Dedifferentiated amniotic fluid mesenchymal stem cell (primary cell): ENCODE data around the gene INPP5F.
"Not testable (repeated sequence)": the region's sequence is repeated elsewhere in the genome, so short reads cannot be mapped to it uniquely, and the experiment has no call there.

Experiments
- DNase-seq: peaks from one replicate; pipeline ENCODE4 v3.0.0-alpha.2; 2016; ENCODE audit errors: extremely low spot score

The INPP5F gene

DNA sequence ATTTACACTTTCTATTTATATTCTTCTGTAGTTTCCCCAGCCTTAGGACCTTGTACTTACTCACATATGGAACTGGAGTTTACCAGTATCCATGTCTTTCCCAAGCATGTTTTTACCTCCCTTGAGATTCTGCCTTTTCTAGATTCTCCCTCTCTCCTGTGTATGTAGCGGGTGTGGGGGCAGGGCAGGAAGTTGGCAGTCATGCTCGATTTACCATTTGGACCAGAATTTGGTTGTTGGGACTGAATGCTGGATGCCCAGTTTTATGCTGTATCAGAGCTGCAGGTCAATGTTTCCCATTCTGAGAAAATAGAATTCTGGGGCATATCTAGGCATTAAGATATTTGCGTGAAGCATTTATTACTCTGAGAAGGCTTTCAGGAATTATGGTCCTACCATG, 14.2 kb downstream of the INPP5F start:
- no peak for DNase-seq

DNA sequence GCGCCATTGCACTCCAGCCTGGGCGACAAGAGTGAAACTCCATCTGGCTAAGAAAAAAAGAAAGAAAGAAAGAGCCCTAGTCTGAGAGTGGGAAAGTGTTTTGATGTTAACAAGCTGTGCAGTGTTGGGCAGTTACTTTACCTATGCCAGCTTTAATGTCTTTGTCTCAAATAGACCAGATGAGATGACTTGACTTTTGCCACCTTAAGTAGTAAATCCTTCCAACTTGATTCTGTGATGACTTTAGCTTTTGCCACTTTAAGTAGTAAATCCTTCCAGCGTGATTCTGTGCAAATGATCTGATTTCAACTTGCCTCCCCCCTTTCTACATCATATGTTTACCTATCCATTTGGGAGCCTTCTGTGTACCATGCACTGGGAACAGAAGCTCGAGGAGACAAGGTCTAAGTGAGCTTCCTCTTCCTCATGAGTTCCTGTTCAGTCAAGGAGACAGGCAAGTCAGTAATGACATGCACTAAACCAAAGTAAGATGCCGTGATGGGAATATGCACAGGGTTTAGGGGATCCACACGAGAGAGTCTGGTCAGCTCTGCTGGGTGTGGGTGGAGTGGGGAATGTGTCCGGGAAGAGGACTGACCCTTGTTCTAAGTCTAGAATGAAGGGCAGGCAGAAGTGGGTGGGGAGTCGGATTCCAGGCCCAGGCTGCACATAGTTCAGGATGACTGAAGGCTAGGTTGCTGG, 17.2 kb downstream of the INPP5F start:
- no peak for DNase-seq

DNA sequence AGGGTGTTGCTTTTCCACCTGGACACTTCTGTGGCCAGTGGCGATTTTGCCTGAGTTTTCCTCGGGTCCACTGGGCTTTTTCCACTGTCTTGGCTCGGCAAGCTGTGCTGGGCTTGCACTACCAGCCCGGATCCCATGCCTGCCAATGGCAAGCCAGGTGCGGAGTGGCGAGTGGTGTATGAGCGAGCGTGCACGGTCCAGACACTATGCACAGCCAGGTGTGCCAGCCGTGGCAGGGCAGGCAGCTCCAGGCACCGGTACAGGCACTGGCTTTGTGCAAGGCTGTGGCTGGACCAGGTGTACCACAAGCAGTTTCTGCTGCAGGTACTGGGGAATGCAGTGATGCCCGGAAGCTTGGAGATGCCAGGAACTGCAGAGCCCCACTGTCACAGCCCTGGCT, 22.1 kb downstream of the INPP5F start:
- DNase-seq = no peak

DNA sequence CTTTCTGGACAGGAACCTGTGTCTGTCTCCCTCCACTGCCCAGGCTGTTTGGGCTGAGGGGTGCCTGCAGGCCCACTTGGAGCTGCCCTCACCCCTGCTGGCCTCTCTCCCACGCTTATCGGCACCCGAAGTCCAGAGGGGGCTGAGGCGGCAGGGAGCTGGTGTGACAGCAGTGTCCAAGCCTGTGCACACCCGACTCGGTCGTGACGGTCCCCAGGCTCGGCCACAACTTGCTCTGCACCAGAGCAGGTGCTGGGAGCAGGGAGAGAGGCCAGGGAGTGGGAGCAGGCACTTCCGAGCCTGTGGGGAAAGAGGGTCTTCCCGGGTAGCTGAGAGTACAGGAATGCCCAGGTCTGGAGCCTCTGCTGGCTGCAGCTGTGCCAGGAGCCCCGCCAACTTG, 23.0 kb downstream of the INPP5F start:
- no peak for DNase-seq

DNA sequence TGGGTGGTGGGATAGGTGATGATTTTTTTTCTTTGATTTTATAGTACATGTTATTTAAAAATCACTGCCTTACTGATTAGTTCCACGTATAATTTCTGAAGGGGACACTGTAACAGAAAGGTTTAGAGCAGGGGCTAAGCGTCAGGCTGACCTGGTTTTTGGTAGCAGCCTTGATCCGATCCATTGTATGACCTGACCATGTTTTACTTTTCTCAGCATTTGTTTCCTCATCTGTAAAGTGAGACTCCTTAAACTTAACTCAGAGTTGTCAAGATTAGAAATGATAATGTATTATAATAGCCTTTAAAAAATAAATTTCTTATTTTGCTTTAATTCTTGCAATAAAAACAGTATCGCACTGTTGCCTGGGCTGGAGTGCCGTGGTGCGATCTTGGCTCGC, 23.6 kb downstream of the INPP5F start:
- DNase-seq = no peak

DNA sequence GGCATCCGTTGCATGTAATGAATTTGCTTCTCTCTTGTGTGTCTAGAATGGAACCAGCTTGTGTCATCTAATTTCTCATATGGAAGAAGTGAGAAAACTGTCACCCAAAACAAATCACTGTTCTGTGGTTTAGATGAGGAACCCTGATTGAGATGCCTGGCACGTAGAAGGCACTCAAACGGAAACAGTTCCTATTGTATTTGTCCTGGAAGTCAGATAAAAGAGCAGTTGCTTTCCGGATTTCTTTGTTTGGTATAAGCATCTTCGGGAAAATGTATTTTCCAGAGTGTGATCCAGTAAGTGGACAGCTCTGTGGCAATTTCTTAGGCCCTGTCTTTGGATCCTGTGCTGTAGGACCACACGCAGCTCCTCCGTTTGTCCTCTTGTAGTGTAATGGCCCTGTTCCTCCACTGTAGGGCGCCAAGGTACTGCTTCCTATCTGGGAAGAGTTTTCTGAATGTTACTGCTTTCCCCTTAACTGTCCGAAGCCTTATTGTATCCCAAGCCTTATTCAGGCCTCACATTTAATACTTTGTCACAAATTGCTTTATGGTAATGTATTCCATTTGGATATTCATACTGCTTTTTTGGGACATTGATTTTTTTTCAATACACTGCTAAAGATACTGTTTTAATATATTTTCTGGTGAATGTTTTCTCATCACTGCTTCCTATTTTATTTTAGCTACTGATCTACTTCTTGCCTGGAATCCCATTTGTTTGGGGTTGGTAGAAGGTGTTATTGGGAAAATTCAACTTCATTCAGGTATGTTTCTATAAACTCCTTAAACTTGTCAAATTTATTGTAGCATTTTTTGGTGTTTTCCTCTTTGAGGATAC, 24.8 kb downstream of the INPP5F start:
- peak; percentile 82 for DNase-seq

DNA sequence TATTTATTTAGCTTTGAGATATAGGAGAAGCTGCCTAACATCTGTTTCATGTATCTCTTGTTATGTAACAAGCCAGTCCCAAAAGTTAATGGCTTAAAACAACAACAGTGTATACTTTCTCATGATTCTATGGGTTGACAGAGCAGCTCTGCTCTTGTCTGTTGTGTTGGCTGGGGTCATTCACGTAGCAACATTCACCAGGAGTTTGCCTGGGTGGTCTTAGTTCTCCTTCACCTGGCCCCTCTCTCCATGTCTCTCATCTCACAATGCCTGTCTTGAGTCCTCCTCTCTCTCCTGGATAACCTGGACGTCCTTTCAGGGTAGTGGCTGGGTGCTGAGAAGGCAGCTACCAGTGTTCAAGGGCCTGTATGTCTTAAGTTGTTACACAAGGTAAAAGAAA, 27.5 kb downstream of the INPP5F start:
- DNase-seq = no peak

DNA sequence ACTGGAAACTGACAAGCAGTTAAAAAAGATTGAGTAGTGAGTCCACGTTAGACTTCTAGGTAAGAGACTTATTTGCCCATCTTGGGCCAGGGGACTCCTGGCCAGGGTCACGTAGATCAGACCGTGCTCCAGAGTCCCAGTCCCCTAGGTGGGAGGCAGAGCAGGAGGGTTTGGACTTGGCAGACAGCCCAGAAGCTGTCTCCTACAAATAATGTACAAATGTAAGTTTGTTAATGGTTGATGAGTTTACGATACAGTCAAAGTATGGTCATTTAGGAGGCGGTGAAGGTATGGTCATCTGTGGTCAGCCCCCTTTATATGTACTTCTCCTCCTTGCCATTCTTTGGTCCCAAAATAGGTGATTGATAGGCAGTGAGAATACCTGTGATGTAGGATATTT, 28.2 kb downstream of the INPP5F start:
- DNase-seq = no peak

DNA sequence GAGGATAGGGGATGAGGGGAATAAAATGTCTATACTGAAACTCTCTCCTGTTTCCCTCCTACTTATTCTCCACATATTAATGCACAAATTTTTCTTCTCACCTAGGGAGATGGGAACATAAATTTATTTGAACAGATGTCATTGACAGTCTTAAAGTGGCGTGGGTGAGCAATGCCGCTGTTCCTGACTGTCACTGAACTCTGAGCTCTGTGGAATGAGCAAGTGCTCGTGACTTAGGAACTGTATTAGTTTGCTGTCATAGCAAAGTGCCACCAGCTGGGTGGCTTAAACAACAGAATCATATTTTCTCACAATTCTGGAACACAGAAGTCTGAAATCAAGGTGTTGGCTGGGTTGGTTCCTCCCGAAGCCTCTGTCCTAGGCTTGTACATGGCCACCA, 29.1 kb downstream of the INPP5F start:
- no peak for DNase-seq

DNA sequence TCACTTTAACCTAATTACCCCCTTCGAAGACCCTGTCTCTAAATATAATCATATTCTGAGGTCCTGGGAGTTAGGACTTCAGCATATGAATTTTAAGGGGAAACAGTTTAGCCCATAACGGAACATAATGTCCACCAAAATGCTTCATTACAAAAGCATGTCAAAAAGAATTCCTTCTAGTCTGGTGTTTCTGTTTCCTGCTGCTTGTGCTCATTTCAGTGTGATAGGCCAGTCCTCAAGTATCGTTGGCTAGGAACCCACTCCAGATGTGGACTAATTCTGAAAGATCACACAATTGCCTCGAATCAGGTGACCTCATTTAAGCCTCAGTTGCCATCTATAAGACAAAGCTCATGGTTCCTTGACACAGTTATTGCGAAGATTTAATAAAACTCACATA, 29.6 kb downstream of the INPP5F start:
- DNase-seq = no peak

DNA sequence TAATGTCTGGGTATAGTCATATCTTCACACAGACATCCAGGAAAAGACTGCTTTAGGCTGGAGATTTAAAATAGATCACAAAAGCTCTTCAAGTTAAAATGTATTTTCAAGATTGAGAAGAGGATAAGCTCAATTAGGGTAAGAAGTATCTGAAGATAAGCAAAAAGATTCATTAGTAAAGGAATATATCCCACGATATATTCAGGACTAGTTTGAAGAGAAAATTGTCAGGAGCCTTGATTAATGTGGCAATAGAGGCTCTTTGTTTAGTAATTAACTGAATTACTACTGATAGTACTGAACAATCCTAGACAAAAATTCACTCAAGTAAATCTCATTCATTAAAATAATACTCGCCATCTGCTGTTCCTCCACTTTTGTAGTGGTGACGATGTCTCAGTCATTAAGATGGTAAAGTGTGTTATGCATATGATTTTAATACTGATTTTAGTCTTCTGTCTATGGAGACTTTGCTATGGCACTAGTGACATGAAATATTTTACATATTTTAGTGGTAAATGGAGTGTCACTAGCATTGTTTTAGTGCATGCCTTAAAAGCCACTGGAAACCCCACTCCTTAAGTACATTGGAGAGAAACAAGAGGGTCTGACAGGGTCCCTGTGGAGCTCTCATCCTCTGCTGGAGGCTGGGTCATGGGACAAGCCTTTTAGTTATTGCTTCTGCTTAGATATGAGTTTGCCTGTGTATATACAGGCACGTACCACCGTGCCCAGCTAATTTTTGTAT, 32.8 kb downstream of the INPP5F start:
- no peak for DNase-seq

DNA sequence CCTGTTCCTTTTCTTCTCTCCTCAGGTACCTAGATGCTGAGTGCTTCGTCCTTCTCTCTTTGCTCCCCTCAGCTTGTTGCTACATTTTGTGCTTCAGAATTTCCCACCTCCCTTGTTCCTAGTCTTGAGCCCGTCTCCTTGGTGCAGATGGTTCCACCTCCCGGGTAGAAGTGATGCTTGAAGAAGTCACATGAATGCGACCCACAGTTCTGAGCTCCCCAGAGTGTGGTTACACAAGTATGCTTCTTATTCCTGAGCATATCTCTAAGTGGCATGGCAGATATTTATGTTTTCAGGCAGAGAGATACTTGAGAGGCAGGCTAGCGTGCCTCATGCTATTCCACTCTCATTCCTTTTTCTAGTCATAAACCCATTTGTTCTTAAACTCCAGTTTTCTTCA, 34.0 kb downstream of the INPP5F start:
- DNase-seq = no peak

DNA sequence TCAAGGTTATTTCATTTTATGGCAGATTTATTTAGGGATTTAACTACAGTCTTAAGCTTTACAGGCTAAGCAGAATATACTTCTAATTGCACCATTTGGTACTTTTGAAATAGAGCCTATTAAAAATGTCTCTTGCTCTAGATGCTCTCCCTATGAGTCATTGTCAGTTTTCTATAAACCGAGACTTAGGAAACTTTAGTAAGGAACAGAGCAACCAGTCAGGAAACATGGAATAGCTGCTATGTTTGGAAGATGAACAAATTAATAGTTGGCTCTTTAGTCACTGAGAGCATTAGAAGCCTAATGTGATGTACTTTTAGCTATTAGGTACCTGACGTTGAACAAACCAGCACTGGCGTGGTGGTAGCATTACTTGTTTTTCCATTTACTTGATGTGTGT, 35.3 kb downstream of the INPP5F start:
- DNase-seq = peak; percentile 72

DNA sequence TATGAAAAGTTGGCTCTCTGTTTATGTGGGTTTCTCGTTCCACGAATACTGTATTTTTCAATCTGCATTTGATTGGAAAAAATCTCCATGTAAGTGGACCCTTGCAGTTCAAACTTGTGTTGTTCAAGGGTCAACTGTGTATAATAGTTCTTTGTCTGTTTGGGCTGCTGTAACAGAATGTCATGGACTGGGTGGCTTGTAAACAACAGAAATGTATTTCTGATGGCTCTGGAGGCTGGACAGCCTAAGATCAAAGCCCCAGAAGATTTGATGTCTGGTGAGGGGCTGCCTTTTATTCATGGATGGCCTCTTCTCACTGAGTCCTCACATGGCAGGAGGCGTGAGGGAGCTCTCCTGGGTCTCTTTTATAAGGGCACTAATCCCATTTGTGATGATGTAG, 36.2 kb downstream of the INPP5F start:
- DNase-seq = no peak

DNA sequence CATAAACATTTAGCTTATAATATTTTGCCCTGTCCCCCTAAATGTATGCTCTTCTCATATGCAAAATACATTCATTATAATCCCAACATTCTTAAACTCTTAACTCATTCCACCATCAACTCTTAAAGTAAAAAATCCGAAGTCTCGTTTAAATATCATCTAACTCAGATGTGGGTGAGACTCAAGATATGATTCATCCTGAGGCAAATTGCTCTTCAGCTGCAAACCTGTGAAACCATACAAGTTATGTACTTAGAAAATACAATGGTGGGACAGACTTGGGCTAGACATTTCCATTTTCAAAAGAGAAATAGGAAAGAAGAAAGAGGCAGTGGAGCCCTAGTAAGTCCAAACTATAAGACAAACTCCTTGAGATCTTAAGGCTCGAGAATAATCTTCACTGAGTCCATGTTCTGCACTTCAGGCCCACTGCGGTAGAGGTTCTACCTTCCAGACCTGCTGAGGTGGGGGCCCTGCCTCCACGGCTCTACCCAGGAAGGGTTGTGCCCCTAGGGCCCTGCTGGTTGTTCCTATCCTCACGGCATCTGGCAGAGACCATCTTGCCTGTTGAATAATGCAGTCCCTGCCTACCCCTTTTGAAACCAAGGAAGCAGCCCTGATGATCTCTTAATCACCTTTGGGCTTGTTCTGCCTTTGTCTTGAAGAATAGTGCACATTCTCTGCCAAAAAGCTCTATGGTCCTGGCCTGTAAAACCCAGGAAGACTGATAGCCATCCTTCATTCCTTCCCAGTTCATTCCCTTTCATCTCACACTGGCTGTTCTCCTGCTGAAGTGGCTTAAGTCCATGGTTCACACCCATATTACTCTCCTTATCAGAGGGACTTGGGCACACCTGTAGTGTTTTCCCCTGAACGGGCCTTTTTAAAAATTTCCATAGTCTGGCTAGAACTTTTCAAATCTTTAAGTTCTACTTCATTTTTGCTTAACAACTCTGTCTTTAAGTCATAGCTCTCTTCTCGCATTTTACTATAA, 37.3 kb downstream of the INPP5F start:
- no peak for DNase-seq

DNA sequence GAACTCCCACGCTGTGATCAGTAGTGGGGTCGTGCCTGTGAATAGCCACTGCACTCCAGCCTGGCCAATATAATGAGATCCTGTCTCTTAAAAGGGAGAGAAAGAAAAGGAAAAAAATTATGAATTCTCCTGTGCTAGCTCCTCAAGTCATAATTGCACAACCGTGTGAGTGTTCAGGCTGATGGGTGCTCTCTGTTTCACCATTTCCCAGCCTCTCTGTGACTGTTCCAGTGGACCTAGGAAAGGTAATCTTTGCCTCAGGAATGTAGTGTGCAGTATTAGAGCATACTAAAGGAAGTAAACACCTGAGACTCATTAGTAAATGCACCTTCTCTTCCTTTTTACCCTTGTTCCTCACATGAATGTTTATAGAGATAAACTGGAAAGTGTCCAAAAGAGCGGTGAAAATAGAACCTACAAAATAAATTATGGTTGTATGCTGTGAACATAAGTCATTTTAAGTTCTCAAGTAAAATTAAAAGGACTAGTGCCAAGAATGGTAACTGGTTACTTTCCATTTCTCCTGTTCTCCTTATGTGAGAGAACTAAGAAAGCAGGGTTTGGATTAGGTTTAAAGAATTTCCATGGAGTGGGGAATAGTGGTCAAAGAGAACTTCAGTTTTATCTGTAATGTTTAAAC, 42.7 kb downstream of the INPP5F start:
- DNase-seq = no peak

DNA sequence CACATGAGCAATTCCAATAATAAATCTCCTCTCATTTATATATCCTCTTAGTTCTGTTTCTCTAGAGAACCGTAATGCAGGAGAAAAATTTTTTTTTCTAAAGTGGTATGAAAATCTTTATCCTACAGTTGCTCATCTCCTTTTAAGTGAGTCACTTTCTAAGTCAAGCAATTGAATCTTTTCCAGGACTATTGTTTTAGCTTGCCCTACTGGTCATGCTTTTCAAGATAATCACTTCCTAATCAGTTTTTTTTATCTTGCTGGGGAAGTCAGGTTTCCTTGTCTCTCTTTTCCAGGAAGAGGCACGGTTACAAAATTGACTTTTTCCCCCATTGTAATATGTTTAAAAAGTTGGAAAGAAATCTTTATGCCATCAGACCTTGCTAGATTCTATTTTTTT, 44.0 kb downstream of the INPP5F start:
- DNase-seq = no peak

DNA sequence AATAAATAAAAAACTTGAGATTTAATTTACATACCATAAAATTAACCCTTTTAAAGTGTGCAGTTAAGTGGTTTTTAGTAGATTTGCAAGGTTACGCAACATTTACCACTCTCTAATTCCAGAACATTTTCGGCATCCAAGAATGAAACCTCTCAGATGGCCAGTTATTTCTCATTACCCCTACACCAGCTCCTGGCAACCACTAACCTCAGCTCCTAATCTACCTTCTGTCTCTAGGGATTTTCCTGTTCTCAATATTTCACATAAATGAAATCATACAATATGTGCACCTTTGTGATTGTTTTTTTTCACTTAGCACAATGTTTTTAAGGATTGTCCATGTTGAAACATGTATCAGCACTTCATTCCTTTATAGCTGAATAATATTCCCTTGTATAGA, 45.1 kb downstream of the INPP5F start:
- DNase-seq = no peak

DNA sequence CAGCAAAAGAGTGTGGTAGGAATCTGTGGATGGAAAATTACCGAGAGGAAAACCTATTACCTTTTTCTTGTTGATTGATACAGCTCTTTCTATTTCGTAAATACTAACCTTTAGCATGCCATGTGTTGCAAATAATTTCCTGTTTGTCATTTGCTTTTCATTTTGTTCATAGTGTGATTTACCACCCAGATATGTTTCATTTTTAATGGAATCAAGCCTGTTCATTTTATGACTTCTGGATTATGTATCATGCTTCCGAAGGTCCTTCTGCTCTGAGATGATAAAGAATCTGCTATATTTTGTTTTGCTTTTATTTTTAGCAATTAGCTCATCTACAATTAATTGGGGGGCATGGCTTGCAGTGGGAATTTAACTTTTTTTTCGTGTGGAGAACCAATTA, 46.5 kb downstream of the INPP5F start:
- DNase-seq = no peak

DNA sequence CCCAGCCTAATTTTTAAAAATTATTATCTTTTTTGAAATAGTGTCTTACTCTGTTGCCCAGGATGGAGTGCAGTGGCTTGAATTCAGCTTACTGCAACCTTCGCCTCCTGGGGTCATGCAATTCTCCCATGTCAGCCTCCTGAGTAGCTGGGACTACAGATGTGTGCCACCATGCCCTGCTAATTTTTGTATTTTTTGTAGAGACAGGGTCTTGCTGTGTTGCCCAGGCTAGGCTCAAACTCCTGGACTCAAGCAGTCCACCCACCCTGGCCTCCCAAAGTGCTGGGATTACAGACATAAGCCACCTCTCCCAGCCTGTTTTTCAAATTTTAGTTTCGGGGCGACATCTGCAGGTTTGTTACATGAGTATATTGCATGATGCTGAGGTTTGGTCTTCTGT, 47.2 kb downstream of the INPP5F start:
- DNase-seq = not testable (repeated sequence)

DNA sequence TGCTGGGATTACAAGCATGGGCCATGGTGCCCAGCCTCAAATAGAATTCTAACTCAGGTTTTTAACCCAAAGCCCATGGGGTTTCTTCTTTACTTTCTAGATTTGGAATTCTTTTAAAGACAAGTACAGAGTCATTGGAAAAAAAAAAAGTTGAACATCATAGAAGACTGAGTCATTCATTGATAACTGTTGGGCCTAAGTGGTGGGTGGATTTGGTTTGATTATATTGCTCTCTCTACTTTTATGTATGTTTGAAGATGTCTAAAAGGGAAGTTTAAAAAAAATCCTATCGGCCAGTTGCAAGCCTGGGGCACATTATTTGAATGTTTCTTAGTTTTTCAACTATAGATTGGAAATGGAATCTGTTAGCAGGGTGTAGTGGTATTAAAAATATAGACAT, 49.7 kb downstream of the INPP5F start:
- no peak for DNase-seq
